HG03060 (cell line): ENCODE measurements around the gene CST11.
"Not testable (repeated sequence)": the region's sequence is repeated elsewhere in the genome, so short reads cannot be mapped to it uniquely, and the experiment has no call there.

Source experiments
- ATAC-seq: cut with Tn5 transposase; IDR thresholded peaks from one replicate; pipeline ENCODE4 v1.9.1; 2021; ENCODE audit warnings: low read depth, moderate number of reproducible peaks; ENCODE audit not compliant: unreplicated experiment

The CST11 gene

GRCh38 chr20:23452776-23453175 is at the start of gene CST11:
CST11 (minus strand) TSS chr20:23452876; CDS start chr20:23452811, 65 bp downstream.
- no peak for ATAC-seq

- ATAC-seq = no peak
Observed at GRCh38 chr20:23501926-23502325, 49.2 kb upstream of the CST11 start.

- no peak for ATAC-seq
Observed at GRCh38 chr20:23497536-23497935, 44.9 kb upstream of the CST11 start.

GRCh38 chr20:23493172-23493772 is 40.6 kb upstream of the CST11 start:
- no peak for ATAC-seq

- no peak for ATAC-seq
Observed at GRCh38 chr20:23492292-23492691, 39.6 kb upstream of the CST11 start.

GRCh38 chr20:23490817-23491216 is 38.1 kb upstream of the CST11 start, which contains the start of gene CST8:
CST8 (plus strand) TSS chr20:23491117; CDS start chr20:23491668, 551 bp downstream.
- ATAC-seq = no peak

GRCh38 chr20:23488996-23489395 is 36.3 kb upstream of the CST11 start:
- no peak for ATAC-seq

- ATAC-seq = no peak
Observed at GRCh38 chr20:23488470-23488869, 35.8 kb upstream of the CST11 start.

GRCh38 chr20:23484081-23484480 is 31.4 kb upstream of the CST11 start:
- no peak for ATAC-seq

GRCh38 chr20:23482138-23482537 is 29.5 kb upstream of the CST11 start:
- no peak for ATAC-seq

- ATAC-seq = no peak
Observed at GRCh38 chr20:23479043-23479442, 26.4 kb upstream of the CST11 start.

- no peak for ATAC-seq
Observed at GRCh38 chr20:23477223-23477622, 24.5 kb upstream of the CST11 start.

- ATAC-seq = no peak
Observed at GRCh38 chr20:23476015-23476754, 23.5 kb upstream of the CST11 start.

GRCh38 chr20:23475395-23475794 is 22.7 kb upstream of the CST11 start:
- ATAC-seq = no peak

GRCh38 chr20:23473293-23473692 is 20.6 kb upstream of the CST11 start:
- not testable (repeated sequence) for ATAC-seq

GRCh38 chr20:23472306-23472705 is 19.6 kb upstream of the CST11 start:
- not testable (repeated sequence) for ATAC-seq

GRCh38 chr20:23466961-23467360 is 14.3 kb upstream of the CST11 start:
- not testable (repeated sequence) for ATAC-seq

GRCh38 chr20:23461180-23461579 is 8.5 kb upstream of the CST11 start:
- ATAC-seq = no peak

- ATAC-seq = no peak
Observed at GRCh38 chr20:23459461-23460150, 6.9 kb upstream of the CST11 start.

GRCh38 chr20:23456873-23457272 is 4.2 kb upstream of the CST11 start:
- no peak for ATAC-seq

- ATAC-seq = no peak
Observed at GRCh38 chr20:23456409-23456808, 3.7 kb upstream of the CST11 start.
